ENCODE results near the gene PRDX1.

- TF ChIP-seq CTCF (IDR thresholded peaks at IDR 0.05; ENCODE audit: low read length) (no peak), EZH2phosphoT487 (IDR thresholded peaks at IDR 0.05; ENCODE audit: low read length) (no peak)
Measured at GRCh38 chr1:45526135-45526644, 4.5 kb upstream of the PRDX1 start.
